Measurements from ENCODE around the gene MYO3B. TPM values are rescaled to one million over a fixed set of nuclear protein-coding genes. Genes with fewer than 3 reads are reported as not detected.

Gene MYO3B
- total RNA-seq, 2 donors from 2014 or later: 0.09 to 0.74 TPM

DNA sequence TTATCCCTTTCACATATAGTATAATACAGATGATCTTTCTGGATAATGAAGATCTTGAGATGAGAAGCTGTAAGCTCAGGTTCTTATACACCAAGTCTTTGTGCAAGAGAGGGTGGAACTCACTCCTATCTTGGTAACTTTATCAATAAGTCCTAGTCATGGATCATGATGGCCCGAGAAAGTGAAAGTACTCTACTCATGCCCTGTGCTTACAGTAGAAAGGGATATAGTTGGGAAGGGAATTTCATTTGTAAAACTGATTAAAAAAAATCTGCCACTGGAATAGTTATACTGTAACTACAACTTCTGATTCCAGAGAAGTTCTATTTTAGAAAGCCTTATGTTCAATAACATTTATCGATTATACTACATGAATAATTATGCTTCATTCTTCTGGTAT lies 51.8 kb downstream of the MYO3B start:
- no peaks in the 10 kb centered on the region for H3K27me3 ChIP-seq (replicated peaks; ENCODE audit: insufficient read depth)
- intact Hi-C loops (cut with DNase I): no loop called here
- TF ChIP-seq POLR2AphosphoS5 (IDR thresholded peaks at IDR 0.05) (no peak), POLR2A (IDR thresholded peaks at IDR 0.05) (no peak)
- TF ChIP-seq, protein P1, sequence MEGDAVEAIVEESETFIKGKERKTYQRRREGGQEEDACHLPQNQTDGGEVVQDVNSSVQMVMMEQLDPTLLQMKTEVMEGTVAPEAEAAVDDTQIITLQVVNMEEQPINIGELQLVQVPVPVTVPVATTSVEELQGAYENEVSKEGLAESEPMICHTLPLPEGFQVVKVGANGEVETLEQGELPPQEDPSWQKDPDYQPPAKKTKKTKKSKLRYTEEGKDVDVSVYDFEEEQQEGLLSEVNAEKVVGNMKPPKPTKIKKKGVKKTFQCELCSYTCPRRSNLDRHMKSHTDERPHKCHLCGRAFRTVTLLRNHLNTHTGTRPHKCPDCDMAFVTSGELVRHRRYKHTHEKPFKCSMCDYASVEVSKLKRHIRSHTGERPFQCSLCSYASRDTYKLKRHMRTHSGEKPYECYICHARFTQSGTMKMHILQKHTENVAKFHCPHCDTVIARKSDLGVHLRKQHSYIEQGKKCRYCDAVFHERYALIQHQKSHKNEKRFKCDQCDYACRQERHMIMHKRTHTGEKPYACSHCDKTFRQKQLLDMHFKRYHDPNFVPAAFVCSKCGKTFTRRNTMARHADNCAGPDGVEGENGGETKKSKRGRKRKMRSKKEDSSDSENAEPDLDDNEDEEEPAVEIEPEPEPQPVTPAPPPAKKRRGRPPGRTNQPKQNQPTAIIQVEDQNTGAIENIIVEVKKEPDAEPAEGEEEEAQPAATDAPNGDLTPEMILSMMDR (IDR thresholded peaks at IDR 0.05): no peak
- H3K27ac ChIP-seq: no peak overlapping the region
- 86% methylated on average over 2 of the region's 2 CpGs for WGBS
- DNase-seq (ENCODE audit: low spot score): no peak
- no peaks in the 10 kb centered on the region for H3K36me3 ChIP-seq
- H3K9me3 ChIP-seq: no peaks in the 10 kb centered on the region
- H3K4me3 ChIP-seq: no peak overlapping the region
- no peaks in the 10 kb centered on the region for H3K4me1 ChIP-seq (replicated peaks)

DNA sequence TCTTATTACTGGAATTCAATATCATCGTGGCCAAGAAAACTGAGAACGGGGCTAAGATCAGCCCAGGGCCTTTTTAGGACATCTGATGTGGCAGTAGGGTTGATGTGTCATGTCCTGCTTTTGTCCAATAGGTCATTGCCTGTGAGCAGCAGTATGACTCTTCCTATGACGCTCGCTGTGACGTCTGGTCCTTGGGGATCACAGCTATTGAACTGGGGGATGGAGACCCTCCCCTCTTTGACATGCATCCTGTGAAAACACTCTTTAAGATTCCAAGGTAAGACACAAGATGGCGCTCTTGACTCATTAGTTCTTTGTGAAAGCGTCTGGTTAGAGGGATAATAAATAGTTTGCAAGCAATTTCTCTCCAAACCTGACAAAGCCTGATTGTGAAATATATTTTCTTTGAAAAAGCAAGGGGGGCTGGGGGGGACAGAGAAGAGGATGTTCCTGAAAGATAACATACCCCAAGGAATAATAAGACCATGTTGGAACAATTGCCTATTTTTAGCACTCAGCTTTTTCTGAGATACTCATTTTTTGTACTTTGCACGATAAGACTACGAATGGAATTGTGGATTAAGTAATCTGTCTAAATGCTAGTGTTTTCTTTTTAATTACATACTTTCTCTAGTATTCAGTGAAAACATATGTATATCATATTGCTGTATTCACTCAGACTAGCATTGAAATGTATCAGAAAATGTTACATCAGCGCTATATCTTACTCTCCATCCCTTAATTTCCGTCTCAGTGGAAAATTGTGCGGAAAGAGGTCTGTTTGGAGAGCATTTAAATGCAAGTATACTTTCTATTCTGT lies 58.1 kb downstream of the MYO3B start:
- Histone ChIP-seq H3K27ac (no peak overlapping the region), H3K4me1 (replicated peaks) (no peaks in the 10 kb centered on the region), H3K4me3 (no peak overlapping the region), H3K36me3 (no peaks in the 10 kb centered on the region), H3K27me3 (replicated peaks; ENCODE audit: insufficient read depth) (no peaks in the 10 kb centered on the region), H3K9me3 (no peaks in the 10 kb centered on the region)
- 46% methylated on average over 12 of the region's 12 CpGs for WGBS
- intact Hi-C loops (cut with DNase I): no loop called here
- no peak for DNase-seq (ENCODE audit: low spot score)
- no peak for TF ChIP-seq POLR2A (IDR thresholded peaks at IDR 0.05)
- TF ChIP-seq, protein P1 (IDR thresholded peaks at IDR 0.05): peak in 3 of 4 experiments; percentile 46 to 49 (median 49)
- TF ChIP-seq POLR2AphosphoS5 (IDR thresholded peaks at IDR 0.05): no peak

DNA sequence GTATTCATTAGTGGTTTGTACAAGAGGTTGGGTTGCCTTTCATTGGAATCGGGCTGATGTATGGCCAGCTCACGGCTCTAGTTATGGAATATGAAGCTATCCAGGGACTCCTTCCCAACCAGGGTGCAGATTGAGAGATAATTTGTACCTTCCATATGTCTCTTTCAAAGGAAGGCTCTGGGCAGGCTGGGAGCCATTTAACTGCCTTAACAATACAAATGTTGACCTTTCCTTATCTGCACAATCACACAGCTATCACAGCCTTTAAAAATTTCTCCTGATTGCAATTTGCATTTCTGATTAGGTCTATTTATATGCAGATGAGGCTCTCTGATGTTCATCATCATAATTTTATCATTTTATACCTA lies 58.7 kb downstream of the MYO3B start:
- WGBS: 64% methylated on average over 2 of the region's 2 CpGs
- H3K27ac ChIP-seq: no peak overlapping the region
- no peaks in the 10 kb centered on the region for H3K4me1 ChIP-seq (replicated peaks)
- TF ChIP-seq POLR2AphosphoS5 (IDR thresholded peaks at IDR 0.05): no peak
- TF ChIP-seq POLR2A (IDR thresholded peaks at IDR 0.05): no peak
- TF ChIP-seq, protein P1 (IDR thresholded peaks at IDR 0.05): no peak
- no peaks in the 10 kb centered on the region for H3K27me3 ChIP-seq (replicated peaks; ENCODE audit: insufficient read depth)
- intact Hi-C loops (cut with DNase I): no loop called here
- DNase-seq (ENCODE audit: low spot score): no peak
- no peaks in the 10 kb centered on the region for H3K9me3 ChIP-seq
- no peak overlapping the region for H3K4me3 ChIP-seq
- no peaks in the 10 kb centered on the region for H3K36me3 ChIP-seq

DNA sequence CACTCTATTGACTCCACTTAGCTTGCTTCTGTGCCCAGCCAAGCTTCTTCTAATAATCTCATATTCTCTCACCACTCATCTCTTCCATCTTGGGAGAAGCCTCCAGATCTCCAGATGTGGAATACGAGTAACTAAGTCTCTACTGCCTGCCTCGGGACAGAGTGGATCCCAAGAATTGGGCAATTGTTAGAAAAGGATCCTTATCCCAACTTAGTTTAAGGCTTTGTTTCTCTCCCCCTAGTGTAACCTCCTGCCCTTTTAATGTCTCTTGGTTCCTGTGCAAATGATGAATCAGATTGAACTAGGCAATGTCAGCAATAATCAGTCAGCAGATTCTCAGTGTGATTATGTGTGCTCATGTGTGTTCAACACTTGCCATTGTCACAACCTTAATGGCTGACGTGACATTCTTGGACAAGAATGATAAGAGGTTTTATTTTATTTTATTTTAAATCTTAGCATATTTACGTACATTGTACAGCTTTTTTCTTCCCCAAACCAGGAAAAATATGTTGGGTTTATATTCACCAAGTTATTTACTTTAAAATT lies 59.7 kb downstream of the MYO3B start:
- no peak for TF ChIP-seq POLR2A (IDR thresholded peaks at IDR 0.05)
- TF ChIP-seq POLR2AphosphoS5 (IDR thresholded peaks at IDR 0.05): no peak
- TF ChIP-seq, protein P1 (IDR thresholded peaks at IDR 0.05): no peak
- 81% methylated on average over 4 of the region's 4 CpGs for WGBS
- H3K27ac ChIP-seq: no peak overlapping the region
- no peak for DNase-seq (ENCODE audit: low spot score)
- no peaks in the 10 kb centered on the region for H3K36me3 ChIP-seq
- H3K27me3 ChIP-seq (replicated peaks; ENCODE audit: insufficient read depth): no peaks in the 10 kb centered on the region
- no peak overlapping the region for H3K4me3 ChIP-seq
- no peaks in the 10 kb centered on the region for H3K4me1 ChIP-seq (replicated peaks)
- H3K9me3 ChIP-seq: no peaks in the 10 kb centered on the region
- intact Hi-C loops (cut with DNase I): no loop called here

DNA sequence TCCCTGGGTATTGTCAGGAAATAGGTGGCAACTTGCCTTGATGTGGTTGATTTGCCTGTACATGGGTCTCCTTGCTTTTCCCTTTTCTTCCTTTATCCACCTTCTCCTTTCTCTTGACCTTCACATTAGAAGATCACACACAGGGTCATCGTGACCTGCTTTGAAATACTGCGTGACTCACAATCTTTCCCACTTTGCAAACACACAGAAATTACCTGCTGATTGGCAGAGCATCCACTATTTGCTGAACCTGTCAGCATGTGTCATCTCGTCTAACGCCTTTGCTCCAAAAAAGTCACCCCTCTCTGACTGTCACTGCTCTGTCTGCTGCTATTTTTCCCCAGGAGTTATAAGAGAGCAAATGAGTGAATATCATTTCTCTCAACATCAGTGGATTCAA lies 60.8 kb downstream of the MYO3B start:
- no peak for TF ChIP-seq POLR2AphosphoS5 (IDR thresholded peaks at IDR 0.05)
- TF ChIP-seq, protein P1 (IDR thresholded peaks at IDR 0.05): no peak
- no peak for TF ChIP-seq POLR2A (IDR thresholded peaks at IDR 0.05)
- Histone ChIP-seq H3K4me3 (no peak overlapping the region), H3K27me3 (replicated peaks; ENCODE audit: insufficient read depth) (no peaks in the 10 kb centered on the region), H3K4me1 (replicated peaks) (no peaks in the 10 kb centered on the region), H3K36me3 (no peaks in the 10 kb centered on the region), H3K9me3 (no peaks in the 10 kb centered on the region), H3K27ac (no peak overlapping the region)
- intact Hi-C loops (cut with DNase I): no loop called here
- DNase-seq (ENCODE audit: low spot score): no peak
- 82% methylated on average over 4 of the region's 4 CpGs for WGBS

Data from prostate gland (tissue), 2 donors.